Measurements from ENCODE around the gene CCDC18. TPM values are rescaled to one million over a fixed set of nuclear protein-coding genes. Genes with fewer than 3 reads are reported as not detected.

Gene CCDC18
- total RNA-seq, 2 experiments from 2014 or later = 21.8 to 24.6 TPM

DNA sequence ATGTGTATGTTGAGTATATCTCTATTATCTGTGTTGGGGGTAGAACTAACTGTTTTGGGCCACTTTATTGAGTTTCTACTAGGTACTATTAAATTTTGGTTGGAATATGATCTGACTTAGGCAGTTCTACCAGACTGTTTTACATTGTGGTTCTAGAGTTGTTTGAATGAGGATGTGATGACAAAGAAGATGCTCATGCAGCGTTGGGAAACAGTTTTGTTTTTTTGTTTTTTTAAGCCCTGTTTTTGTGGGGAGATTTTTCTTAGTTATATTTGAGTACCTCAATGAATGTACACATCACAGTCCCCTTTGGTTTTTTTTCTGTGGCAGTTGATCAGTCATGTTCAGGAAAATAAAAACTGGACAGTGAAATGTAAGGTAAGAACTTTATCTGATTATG, 40.4 kb upstream of the CCDC18 start:
- H3K27me3 Mint-ChIP-seq = no peaks in the 10 kb centered on the region
- TF ChIP-seq CTCF (IDR thresholded peaks at IDR 0.05) = no peak
- intact Hi-C loops (cut with micrococcal nuclease) = loop anchor here (10.0 kb wide), 1 partner anchor 115 kb away; no protein-coding TSS in a partner anchor
- H3K4me3 Mint-ChIP-seq = no peak overlapping the region
- ATAC-seq (no peak), DNase-seq (no peak)
- H3K4me1 Mint-ChIP-seq (ENCODE audit: low read depth) = peaks cover 3% of the 10 kb centered on the region
- ChIA-PET POLR2A (interaction anchor here (1.2 to 2.1 kb wide), 2 partner anchors 9 to 50 kb away, joined by 3 to 5 read pairs; no protein-coding TSS in a partner anchor), CTCF (interaction anchor here (0.6 kb wide), 1 partner anchor 164 kb away, joined by 3 read pairs; no protein-coding TSS in a partner anchor)
- H3K27ac Mint-ChIP-seq = peak overlapping the region; percentile 15
- H3K36me3 Mint-ChIP-seq (ENCODE audit: low read depth) = peaks cover 24% of the 10 kb centered on the region
- H3K9me3 Mint-ChIP-seq = no peaks in the 10 kb centered on the region

DNA sequence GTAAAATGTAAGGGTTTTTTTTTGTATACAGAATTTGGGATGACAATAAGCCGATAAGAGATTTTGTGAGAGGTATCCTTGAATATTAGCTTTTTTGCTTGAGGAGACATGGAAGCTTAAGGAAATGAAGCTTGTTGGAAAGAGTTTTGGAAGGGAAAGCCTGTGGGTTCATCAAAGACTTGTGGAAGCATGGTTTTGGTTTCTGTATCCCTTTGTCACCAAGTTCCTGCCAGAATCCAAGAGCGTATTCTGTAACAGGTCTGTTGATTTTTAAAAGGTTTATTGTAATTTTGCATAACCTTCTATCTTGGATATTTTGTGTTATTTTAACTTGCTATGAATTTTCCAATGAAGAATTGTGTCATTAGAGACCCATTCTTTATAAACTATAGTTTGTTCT, 38.4 kb upstream of the CCDC18 start:
- DNase-seq (no peak), ATAC-seq (no peak)
- Mint-ChIP-seq H3K9me3 (no peaks in the 10 kb centered on the region), H3K27ac (no peak overlapping the region), H3K4me3 (no peak overlapping the region), H3K4me1 (ENCODE audit: low read depth) (peaks cover 3% of the 10 kb centered on the region), H3K36me3 (ENCODE audit: low read depth) (peaks cover 16% of the 10 kb centered on the region), H3K27me3 (no peaks in the 10 kb centered on the region)
- ChIA-PET CTCF (interaction anchor here (0.7 kb wide), 1 partner anchor 62 kb away, joined by 3 read pairs; no protein-coding TSS in a partner anchor), POLR2A (no interaction called here)
- TF ChIP-seq CTCF (IDR thresholded peaks at IDR 0.05) = no peak
- intact Hi-C loops (cut with micrococcal nuclease) = loop anchor here (10.0 kb wide), 1 partner anchor 117 kb away; no protein-coding TSS in a partner anchor

DNA sequence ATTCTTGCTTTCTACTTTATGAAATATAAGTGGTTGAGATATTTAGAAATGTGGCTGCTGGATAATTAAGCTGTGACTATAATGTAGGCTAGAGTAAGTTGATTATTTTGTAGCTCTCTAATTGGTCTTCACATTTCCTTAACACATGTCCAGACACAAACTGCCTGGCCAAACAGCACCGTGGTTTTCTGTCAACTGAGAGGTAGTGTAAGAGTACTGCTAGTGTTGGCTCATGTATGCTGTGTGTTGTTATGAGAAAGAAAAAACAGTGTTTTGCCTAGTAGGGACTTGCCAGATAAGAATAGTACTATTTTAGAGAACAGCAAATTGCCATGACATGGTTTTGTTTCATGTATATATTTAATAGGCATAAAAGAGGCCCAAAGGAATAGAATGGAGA, 37.4 kb upstream of the CCDC18 start:
- Mint-ChIP-seq H3K27ac (no peak overlapping the region), H3K27me3 (no peaks in the 10 kb centered on the region), H3K9me3 (no peaks in the 10 kb centered on the region), H3K4me1 (ENCODE audit: low read depth) (peaks cover 3% of the 10 kb centered on the region), H3K36me3 (ENCODE audit: low read depth) (peaks cover 22% of the 10 kb centered on the region), H3K4me3 (no peak overlapping the region)
- intact Hi-C loops (cut with micrococcal nuclease) = loop anchor here (10.0 kb wide), 1 partner anchor 118 kb away; no protein-coding TSS in a partner anchor
- POLR2A ChIA-PET = interaction anchor here (1.1 to 1.6 kb wide), 2 partner anchors 64 to 78 kb away, joined by 3 read pairs; partner anchors contain the start of gene MTF2
- CTCF ChIA-PET = interaction anchor here (0.7 kb wide), 1 partner anchor 63 kb away, joined by 3 read pairs; no protein-coding TSS in a partner anchor
- DNase-seq (no peak), ATAC-seq (no peak)
- TF ChIP-seq CTCF (IDR thresholded peaks at IDR 0.05) = no peak

DNA sequence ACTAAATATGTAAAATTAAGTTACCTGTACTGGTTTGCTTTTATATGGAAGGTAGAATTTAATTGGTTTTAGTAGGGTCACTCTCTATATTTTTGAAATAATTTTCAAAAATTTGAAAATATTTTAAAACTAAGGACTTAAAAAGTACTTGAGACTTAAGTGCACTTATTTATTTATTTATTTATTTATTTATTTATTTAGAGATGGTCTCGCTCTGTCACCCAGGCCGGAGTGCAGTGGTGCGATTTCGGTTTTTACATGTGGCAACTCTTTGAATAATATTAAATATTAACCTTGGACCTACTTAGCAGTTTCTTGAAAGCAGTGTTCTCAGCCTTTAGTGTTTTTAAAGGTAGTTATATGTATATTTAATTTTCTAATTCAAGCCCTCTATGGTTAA, 36.8 kb upstream of the CCDC18 start:
- ATAC-seq (no peak), DNase-seq (no peak)
- Mint-ChIP-seq H3K27ac (no peak overlapping the region), H3K4me1 (ENCODE audit: low read depth) (peaks cover 3% of the 10 kb centered on the region), H3K27me3 (no peaks in the 10 kb centered on the region), H3K36me3 (ENCODE audit: low read depth) (peaks cover 25% of the 10 kb centered on the region), H3K9me3 (no peaks in the 10 kb centered on the region), H3K4me3 (no peak overlapping the region)
- ChIA-PET CTCF (no interaction called here), POLR2A (interaction anchor here (1.1 to 1.6 kb wide), 2 partner anchors 65 to 78 kb away, joined by 3 read pairs; partner anchors contain the start of gene MTF2)
- TF ChIP-seq CTCF (IDR thresholded peaks at IDR 0.05) = no peak
- intact Hi-C loops (cut with micrococcal nuclease) = loop anchor here (10.0 kb wide), 1 partner anchor 119 kb away; no protein-coding TSS in a partner anchor

- H3K27me3 Mint-ChIP-seq = no peaks in the 10 kb centered on the region
- H3K4me3 Mint-ChIP-seq = no peak overlapping the region
- peaks cover 40% of the 10 kb centered on the region for H3K36me3 Mint-ChIP-seq (ENCODE audit: low read depth)
- H3K4me1 Mint-ChIP-seq (ENCODE audit: low read depth) = peaks cover 7% of the 10 kb centered on the region
- DNase-seq (no peak), ATAC-seq (no peak)
- TF ChIP-seq CTCF (IDR thresholded peaks at IDR 0.05) = no peak
- no peaks in the 10 kb centered on the region for H3K9me3 Mint-ChIP-seq
- POLR2A ChIA-PET = no interaction called here
- intact Hi-C loops (cut with micrococcal nuclease) = loop anchor here (10.0 kb wide), 1 partner anchor 123 kb away; no protein-coding TSS in a partner anchor
- CTCF ChIA-PET = no interaction called here
- peak overlapping the region; percentile 63 for H3K27ac Mint-ChIP-seq
Observed at GRCh38 chr1:93148001-93148400, 32.5 kb upstream of the CCDC18 start.
